ENCODE measurements around the gene WDR48. TPM values are rescaled to one million over a fixed set of nuclear protein-coding genes. Genes with fewer than 3 reads are reported as not detected.

The WDR48 gene
- total RNA-seq, 4 donors from 2014 or later, result 49.8 to 83.2 (median 69.3) TPM

GRCh38 chr3:39113291-39113690 lies 61.5 kb downstream of the WDR48 start:
- H3K4me3 ChIP-seq (replicated peaks in 1 of 3), result no peak overlapping the region
- peaks cover 0 to 7% of the 10 kb centered on the region in 2 donors for H3K36me3 ChIP-seq
- 63 to 81% methylated on average over 3 of the region's 3 CpGs for WGBS, 2 donors
- no peak for DNase-seq
- H3K4me1 ChIP-seq, result peaks cover 1 to 2% of the 10 kb centered on the region in 2 donors
- intact Hi-C loops (cut with DNase I), result no loop called here
- no peaks in the 10 kb centered on the region for H3K27me3 ChIP-seq
- TF ChIP-seq, protein P1, sequence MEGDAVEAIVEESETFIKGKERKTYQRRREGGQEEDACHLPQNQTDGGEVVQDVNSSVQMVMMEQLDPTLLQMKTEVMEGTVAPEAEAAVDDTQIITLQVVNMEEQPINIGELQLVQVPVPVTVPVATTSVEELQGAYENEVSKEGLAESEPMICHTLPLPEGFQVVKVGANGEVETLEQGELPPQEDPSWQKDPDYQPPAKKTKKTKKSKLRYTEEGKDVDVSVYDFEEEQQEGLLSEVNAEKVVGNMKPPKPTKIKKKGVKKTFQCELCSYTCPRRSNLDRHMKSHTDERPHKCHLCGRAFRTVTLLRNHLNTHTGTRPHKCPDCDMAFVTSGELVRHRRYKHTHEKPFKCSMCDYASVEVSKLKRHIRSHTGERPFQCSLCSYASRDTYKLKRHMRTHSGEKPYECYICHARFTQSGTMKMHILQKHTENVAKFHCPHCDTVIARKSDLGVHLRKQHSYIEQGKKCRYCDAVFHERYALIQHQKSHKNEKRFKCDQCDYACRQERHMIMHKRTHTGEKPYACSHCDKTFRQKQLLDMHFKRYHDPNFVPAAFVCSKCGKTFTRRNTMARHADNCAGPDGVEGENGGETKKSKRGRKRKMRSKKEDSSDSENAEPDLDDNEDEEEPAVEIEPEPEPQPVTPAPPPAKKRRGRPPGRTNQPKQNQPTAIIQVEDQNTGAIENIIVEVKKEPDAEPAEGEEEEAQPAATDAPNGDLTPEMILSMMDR (IDR thresholded peaks at IDR 0.05), result no peak
- no peak for TF ChIP-seq POLR2A (IDR thresholded peaks at IDR 0.05)
- no peaks in the 10 kb centered on the region for H3K9me3 ChIP-seq
- no peak overlapping the region for H3K27ac ChIP-seq

- peaks cover 0 to 12% of the 10 kb centered on the region in 2 donors for H3K36me3 ChIP-seq
- TF ChIP-seq POLR2A (IDR thresholded peaks at IDR 0.05), result no peak
- TF ChIP-seq, protein P1 (IDR thresholded peaks at IDR 0.05), result no peak
- intact Hi-C loops (cut with DNase I), result no loop called here
- H3K4me3 ChIP-seq (replicated peaks in 1 of 3), result no peak overlapping the region
- H3K27me3 ChIP-seq, result no peaks in the 10 kb centered on the region
- H3K9me3 ChIP-seq, result no peaks in the 10 kb centered on the region
- no peak for DNase-seq
- 78 to 79% methylated on average over 5 of the region's 5 CpGs for WGBS, 2 donors
- H3K27ac ChIP-seq, result no peak overlapping the region
- H3K4me1 ChIP-seq, result no peaks in the 10 kb centered on the region
These were observed 62.6 kb downstream of the WDR48 start for GRCh38 chr3:39114456-39114855.

GRCh38 chr3:39115870-39116269 lies 64.1 kb downstream of the WDR48 start:
- no peak for TF ChIP-seq POLR2A (IDR thresholded peaks at IDR 0.05)
- TF ChIP-seq, protein P1 (IDR thresholded peaks at IDR 0.05), result no peak
- WGBS, 2 donors, result 98 to 100% methylated on average over 3 of the region's 3 CpGs
- H3K4me3 ChIP-seq (replicated peaks in 1 of 3), result no peak overlapping the region
- intact Hi-C loops (cut with DNase I), result no loop called here
- H3K27ac ChIP-seq, result no peak overlapping the region
- no peaks in the 10 kb centered on the region for H3K4me1 ChIP-seq
- peaks cover 0 to 14% of the 10 kb centered on the region in 2 donors for H3K36me3 ChIP-seq
- no peak for DNase-seq
- H3K9me3 ChIP-seq, result no peaks in the 10 kb centered on the region
- no peaks in the 10 kb centered on the region for H3K27me3 ChIP-seq

DNA sequence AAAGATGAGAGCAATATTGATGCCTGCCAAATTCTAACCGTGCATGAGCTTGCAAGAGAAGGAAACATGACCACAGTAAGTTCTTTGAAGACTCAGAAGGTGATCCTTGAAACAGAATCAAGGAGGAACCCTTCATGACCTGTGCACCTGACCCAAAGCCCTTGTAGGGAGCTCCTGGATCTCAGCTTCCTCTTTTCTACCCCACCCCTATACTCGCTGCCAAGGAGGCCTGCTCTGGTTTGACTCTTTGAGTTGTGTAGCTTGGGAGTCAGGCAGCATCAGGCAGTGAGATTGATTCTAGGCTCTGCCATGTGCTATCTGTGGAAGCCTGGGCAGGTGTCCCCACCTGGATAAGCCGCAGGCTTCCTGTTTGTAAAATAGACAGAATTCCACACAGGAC lies 66.3 kb downstream of the WDR48 start:
- peaks cover 0 to 14% of the 10 kb centered on the region in 2 donors for H3K36me3 ChIP-seq
- no peaks in the 10 kb centered on the region for H3K27me3 ChIP-seq
- TF ChIP-seq POLR2A (IDR thresholded peaks at IDR 0.05), result no peak
- TF ChIP-seq, protein P1 (IDR thresholded peaks at IDR 0.05), result no peak
- no peak overlapping the region for H3K27ac ChIP-seq
- intact Hi-C loops (cut with DNase I), result no loop called here
- WGBS, 2 donors, result 88 to 91% methylated on average over 3 of the region's 3 CpGs
- no peak for DNase-seq
- no peaks in the 10 kb centered on the region for H3K9me3 ChIP-seq
- H3K4me3 ChIP-seq (replicated peaks in 1 of 3), result no peak overlapping the region
- no peaks in the 10 kb centered on the region for H3K4me1 ChIP-seq

DNA sequence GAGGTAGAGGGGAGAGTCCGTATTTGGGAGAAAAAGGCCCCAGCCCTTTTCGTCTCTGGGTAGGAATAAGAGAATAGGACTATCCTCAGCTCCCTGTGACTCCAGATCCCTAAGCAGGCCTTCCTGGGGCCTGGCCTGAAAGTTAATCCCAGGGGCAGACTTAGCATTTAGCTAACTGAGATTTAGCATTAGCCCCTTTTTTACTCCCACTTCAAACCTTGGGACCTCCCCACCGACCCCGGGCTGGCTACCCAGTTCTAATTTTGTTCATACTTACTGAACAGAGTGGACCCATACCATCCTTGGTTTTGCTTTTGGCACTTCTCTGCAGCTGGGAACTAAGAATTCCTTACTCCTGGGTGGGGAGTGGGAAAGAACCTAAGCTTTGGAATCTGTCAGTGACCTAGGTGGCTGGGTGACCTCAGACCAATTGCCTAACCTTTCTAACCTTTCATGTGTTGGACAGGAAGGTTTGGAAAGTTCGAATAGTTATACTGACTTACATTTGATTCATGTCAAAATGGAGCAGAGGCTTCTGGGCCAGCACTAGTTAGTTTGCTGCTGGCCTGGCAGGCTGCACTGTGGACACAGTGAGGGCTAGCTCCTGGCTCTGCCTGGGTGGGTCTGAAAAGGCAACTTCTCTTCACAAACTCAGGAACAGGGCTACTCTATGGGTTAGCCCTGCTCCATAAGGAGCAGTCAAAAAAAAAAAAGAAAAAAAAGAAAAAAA lies 67.3 kb downstream of the WDR48 start:
- H3K27me3 ChIP-seq, result no peaks in the 10 kb centered on the region
- no peak for DNase-seq
- H3K36me3 ChIP-seq, result peaks cover 0 to 14% of the 10 kb centered on the region in 2 donors
- 66 to 87% methylated on average over 5 of the region's 5 CpGs for WGBS, 2 donors
- H3K27ac ChIP-seq, result no peak overlapping the region
- TF ChIP-seq, protein P1 (IDR thresholded peaks at IDR 0.05), result no peak
- TF ChIP-seq POLR2A (IDR thresholded peaks at IDR 0.05), result no peak
- intact Hi-C loops (cut with DNase I), result no loop called here
- no peaks in the 10 kb centered on the region for H3K9me3 ChIP-seq
- H3K4me3 ChIP-seq (replicated peaks in 1 of 3), result no peak overlapping the region
- no peaks in the 10 kb centered on the region for H3K4me1 ChIP-seq

All from thyroid gland (tissue), 4 donors.